ENCODE results near the gene TBXAS1.
"Not testable (repeated sequence)": the region's sequence is repeated elsewhere in the genome, so short reads cannot be mapped to it uniquely, and the experiment has no call there.

Gene TBXAS1

DNA sequence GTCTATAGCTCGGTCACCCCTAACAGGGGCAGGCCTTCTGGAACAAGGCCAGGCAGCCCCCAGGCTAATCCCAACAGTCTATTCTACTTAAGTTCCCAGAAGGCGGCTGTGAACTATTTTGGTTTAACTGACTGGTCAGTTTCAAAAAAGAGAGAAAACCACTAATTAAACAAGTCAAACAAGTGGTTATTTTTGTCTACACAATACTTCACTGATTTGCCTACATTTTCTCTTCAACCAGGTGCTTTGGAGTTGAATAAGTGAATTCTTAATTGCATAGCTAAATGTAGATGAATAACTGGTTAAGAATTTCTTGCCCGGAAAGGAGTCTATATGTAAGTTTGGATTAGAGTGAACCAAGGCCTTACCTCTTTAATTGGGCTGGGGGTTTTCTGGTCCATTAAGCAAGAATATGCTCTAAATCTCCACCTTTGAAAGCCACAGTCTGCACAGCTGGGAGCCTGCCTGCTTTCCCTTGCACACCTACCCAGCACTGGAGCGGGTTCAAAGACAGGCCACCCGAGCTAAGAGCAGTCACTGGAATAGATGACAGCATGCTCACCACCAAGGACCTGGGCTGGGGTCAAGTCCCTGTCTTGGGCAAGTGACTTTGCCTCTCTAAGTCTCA, 70.4 kb downstream of the TBXAS1 start:
- no peak for TF ChIP-seq CTCF (IDR thresholded peaks at IDR 0.05; ENCODE audit: control extremely low read depth, extremely low read depth, low read depth, missing control alignments)
- ChIA-PET CTCF (interaction anchor here (1.0 to 2.0 kb wide), 3 partner anchors 14 to 76 kb away, joined by 4 read pairs; no protein-coding TSS in a partner anchor), POLR2A (no interaction called here)
- no peak for DNase-seq (ENCODE audit: extremely low spot score)

- CTCF ChIA-PET, result interaction anchor here (2.9 kb wide), 1 partner anchor 10 kb away, joined by 14 read pairs; no protein-coding TSS in a partner anchor
- POLR2A ChIA-PET, result no interaction called here
- no peak for DNase-seq (ENCODE audit: extremely low spot score)
- TF ChIP-seq CTCF (IDR thresholded peaks at IDR 0.05; ENCODE audit: control extremely low read depth, extremely low read depth, low read depth, missing control alignments), result no peak
Observed at GRCh38 chr7:139900326-139900725, 71.3 kb downstream of the TBXAS1 start.

DNA sequence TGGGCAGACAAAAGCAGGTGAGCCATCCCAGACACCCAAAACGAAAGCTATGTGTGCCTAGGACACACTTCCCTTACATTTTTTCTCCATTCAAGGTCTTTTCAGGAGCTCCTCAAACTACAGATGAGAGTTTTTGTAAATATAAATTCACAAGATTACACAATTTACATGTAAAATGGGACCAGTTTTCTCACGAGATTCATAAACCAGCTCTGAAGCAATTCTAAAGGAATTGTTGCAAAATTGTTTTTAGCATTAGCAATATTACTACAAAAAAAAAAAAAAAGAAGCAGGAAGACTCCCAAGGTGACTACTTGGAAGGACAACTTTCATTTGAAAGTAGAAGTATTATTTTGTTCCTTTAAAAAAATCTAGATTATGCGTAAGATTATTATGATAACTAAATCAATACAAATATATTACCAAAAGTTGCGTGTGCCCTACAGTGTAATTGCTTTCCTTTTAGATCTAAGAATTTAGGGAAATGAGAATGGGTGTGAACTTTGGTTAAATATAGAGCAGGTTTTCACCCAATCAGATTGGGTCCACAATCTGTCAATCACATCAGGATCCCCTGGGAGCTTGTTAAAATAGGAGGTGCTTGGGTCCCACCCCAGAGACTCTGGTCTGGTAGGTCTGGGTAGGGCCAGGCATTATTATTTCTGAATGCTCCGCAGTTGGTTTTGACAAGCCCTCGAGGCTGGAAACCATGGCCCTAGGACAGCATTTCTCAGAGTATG, 72.2 kb downstream of the TBXAS1 start:
- ChIA-PET CTCF (interaction anchor here (0.9 to 2.9 kb wide), 7 partner anchors 8 to 316 kb away, joined by 3 to 14 read pairs (median 4); no protein-coding TSS in a partner anchor), POLR2A (no interaction called here)
- no peak for TF ChIP-seq CTCF (IDR thresholded peaks at IDR 0.05; ENCODE audit: control extremely low read depth, extremely low read depth, low read depth, missing control alignments)
- DNase-seq (ENCODE audit: extremely low spot score), result no peak

DNA sequence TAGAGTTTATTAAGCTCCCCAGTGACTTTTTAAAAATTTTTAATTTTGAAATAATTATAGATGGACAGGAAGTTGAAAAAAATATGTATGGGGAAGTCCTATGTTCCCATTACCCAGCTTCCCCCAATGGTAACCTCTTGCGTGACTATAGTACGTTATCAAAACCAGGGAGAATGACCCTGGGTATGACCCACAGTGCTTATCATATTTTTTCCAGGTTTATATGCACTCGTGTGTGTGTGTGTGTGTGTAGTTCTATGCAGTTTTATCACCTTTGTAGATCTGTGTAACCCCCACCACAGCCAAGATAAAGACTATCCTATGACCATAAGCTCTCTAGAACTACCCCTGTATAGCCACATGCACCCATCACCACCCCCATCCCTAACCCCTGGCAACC, 72.8 kb downstream of the TBXAS1 start:
- TF ChIP-seq CTCF (IDR thresholded peaks at IDR 0.05; ENCODE audit: control extremely low read depth, extremely low read depth, low read depth, missing control alignments), result no peak
- CTCF ChIA-PET, result interaction anchor here (0.9 to 2.9 kb wide), 7 partner anchors 9 to 317 kb away, joined by 3 to 14 read pairs (median 4); no protein-coding TSS in a partner anchor
- DNase-seq (ENCODE audit: extremely low spot score), result no peak
- POLR2A ChIA-PET, result no interaction called here

DNA sequence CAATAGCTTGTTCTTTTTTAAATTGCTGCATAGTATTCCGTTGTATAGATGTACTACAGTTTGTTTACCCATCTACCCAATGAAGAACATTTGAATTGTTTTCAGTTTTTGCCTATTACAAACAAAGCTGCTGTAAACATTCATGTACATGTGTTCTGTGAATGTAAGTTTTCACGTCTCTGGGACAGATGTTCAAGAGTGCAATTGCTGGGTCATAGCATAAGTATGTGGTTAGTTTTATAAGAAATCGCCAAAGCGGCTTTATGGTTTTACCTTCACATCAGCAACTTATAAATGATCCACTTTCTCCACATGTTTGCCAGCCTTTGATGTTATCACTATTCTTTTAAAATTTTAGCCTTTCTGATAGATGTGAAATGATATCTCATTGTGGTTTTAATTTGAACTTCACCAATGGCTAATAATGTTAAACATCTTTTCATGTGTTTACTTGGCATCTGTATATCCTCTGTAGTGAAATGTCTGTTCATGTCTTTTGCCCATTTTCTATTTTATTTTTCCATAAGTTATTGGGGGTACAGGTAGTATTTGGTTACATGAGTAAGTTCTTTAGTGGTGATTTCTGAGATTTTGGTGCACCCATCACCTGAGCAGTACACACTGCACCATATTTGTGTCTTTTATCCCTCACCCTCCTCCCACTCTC, 73.5 kb downstream of the TBXAS1 start:
- TF ChIP-seq CTCF (IDR thresholded peaks at IDR 0.05; ENCODE audit: control extremely low read depth, extremely low read depth, low read depth, missing control alignments), result no peak
- DNase-seq (ENCODE audit: extremely low spot score), result no peak
- ChIA-PET POLR2A (no interaction called here), CTCF (interaction anchor here (1.0 to 2.9 kb wide), 6 partner anchors 8 to 256 kb away, joined by 3 to 14 read pairs (median 5); no protein-coding TSS in a partner anchor)

- CTCF ChIA-PET, result interaction anchor here (2.9 kb wide), 1 partner anchor 8 kb away, joined by 14 read pairs; no protein-coding TSS in a partner anchor
- DNase-seq (ENCODE audit: extremely low spot score); POLR2A ChIA-PET: not testable (repeated sequence)
Observed at GRCh38 chr7:139903103-139903477, 74.0 kb downstream of the TBXAS1 start.
